ENCODE measurements around the gene SLC7A6OS.

The SLC7A6OS gene

DNA sequence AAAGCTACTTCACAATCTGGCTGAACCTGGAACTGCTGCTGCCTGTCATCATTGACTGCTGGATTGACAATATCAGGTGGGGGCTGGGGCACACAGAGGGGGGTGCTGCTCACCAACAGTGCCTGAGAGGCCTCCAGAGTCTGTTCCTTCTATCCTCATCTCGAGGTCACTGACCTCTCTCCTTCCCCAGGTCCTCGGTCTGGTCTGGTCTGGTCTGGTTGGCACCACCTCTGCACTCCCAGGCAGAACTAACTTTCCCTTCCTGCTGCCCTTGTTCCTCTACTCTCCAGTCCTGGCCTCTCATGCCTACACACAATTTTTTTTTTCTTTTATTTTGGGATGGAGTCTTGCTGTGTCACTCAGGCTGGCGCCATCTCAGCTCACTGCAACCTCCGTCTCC, 61.4 kb downstream of the SLC7A6OS start:
- DNase-seq, result no peak

All from NCI-H1436 treated with DMSO at 0.1 percent for 48 hours (cell line).